Measurements from ENCODE around the gene ETNPPL.

ETNPPL gene

DNA sequence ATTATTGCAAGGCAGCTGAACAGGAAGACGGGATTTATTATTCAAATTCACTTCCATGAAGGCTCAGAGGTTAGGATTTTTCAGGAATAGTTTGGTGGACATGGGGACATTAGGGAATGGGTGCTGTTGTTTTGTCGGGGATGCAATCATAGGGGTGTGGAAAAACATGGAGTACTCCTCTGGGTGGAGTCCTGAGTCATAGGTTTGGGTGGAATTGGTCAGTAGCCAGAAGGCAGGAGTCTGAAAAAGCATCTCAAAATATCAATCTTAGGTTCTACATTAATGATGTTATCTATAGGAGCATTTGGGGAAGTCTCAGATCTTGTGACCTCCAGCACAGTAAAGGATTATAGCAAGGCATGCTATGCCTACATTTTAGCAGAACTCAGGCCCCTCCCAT lies 14.5 kb upstream of the ETNPPL start:
- TF ChIP-seq, protein P1, sequence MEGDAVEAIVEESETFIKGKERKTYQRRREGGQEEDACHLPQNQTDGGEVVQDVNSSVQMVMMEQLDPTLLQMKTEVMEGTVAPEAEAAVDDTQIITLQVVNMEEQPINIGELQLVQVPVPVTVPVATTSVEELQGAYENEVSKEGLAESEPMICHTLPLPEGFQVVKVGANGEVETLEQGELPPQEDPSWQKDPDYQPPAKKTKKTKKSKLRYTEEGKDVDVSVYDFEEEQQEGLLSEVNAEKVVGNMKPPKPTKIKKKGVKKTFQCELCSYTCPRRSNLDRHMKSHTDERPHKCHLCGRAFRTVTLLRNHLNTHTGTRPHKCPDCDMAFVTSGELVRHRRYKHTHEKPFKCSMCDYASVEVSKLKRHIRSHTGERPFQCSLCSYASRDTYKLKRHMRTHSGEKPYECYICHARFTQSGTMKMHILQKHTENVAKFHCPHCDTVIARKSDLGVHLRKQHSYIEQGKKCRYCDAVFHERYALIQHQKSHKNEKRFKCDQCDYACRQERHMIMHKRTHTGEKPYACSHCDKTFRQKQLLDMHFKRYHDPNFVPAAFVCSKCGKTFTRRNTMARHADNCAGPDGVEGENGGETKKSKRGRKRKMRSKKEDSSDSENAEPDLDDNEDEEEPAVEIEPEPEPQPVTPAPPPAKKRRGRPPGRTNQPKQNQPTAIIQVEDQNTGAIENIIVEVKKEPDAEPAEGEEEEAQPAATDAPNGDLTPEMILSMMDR (IDR thresholded peaks at IDR 0.05) = no peak

DNA sequence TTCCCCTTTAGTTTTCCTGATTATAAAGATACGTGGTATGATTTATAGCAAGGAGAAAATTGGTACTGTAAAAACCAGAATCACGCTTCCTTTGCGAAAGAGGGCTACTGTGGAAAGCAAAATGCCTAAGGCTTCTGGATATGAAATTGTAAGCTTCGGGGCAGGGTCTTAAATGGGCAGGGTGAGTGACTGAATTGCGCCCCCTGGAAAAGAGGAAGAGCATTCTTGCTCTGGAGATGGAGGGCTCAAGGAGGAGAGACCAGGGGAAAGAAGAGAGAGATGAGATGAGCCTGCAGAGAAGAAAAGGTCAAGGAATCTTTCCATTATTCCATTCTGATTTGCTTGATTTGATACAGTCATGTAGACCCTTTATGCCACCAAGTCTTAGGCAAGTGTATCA lies 13.1 kb upstream of the ETNPPL start:
- TF ChIP-seq, protein P1 (IDR thresholded peaks at IDR 0.05) = no peak

DNA sequence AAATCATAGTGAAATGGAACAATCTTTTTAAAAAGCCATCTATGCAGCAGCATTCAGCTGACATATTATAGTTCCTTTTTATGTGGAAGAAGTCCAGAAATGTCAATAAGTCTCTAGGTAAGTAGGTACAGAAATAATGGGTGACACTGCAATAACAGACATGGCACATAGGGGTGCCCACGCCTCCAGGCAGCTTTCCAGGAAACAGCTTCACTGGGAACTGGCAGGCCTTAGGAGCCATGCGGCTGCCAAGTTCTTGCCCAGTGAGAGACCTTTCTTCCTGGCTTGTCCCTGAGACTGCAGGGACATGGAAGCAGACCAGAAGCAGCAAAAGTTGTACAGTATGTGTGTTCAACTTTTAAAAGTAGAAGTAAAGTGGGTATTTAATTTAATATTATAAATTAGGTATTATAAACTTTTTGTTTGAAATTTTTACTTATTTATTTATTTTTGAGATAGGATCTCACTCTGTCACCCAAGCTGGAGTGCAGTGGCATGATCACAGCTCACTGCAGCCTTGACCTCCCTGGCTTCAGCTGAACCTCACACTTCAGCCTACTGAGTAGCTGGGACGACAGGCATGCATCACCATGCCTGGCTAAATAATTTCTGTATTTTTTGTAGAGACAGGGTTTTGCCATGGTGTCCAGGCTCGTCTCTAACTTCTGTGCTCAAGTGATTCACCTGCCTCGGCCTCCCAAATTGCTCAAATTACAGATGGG lies 12.1 kb upstream of the ETNPPL start:
- TF ChIP-seq, protein P1 (IDR thresholded peaks at IDR 0.05) = peak; percentile 24; the same call in 1 of the 2 replicates

DNA sequence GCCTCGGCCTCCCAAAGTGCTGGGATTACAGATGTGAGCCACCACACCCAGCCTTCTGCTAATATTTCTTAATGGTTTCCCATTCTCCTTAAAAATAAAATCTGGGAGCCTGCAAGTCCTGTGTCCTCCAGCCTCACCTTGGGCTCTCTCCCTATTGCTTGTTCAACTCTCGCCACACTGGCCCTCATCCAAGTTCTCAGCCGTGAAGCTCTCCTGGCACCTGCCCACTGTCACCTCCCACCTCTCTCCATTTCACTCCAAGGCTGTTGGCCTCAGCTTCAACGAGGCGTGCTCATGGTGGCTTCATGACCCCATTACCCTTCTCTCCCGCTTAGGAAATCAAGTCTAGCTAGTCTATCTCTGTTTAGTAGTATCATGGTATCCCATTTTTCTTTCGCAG lies 9.5 kb upstream of the ETNPPL start:
- TF ChIP-seq, protein P1 (IDR thresholded peaks at IDR 0.05) = no peak

DNA sequence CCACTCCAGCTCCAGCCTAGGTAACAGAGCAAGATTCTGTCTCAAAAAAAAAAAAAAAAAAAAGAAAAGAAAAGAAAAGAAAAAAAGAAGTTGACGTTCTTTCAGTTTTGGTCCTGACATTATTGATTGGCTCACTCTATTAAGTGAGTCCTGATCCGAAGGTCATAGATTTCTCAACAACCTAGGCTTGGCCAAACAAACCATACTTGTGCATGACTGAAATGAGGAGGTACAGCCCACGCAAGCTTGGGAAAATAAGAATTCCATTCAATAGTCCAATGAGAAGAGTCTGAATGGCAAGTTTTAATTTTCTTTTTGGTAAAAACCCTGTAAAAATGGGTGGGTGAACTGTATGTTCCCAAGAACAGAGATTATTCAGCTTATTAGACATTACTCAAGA lies 3.2 kb upstream of the ETNPPL start:
- TF ChIP-seq, protein P1 (IDR thresholded peaks at IDR 0.05) = no peak

DNA sequence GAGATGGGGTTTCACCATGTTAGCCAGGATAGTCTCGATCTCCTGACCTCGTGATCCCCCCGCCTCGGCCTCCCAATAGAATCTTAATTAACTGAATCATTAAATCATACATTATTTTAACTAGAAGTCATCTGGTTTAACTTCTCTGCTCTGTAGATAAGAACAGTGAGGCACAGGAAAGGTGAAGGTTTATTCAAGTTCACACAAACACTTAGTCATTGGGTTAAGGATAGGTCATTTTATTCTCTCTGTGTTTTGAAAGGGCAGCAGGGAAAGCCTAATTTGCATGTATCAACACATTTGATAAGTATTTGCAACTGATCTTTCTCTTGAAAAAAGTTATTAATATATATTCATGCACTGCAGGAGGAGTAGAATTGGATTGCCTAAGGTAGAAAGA lies 1.1 kb upstream of the ETNPPL start:
- TF ChIP-seq, protein P1 (IDR thresholded peaks at IDR 0.05) = no peak

DNA sequence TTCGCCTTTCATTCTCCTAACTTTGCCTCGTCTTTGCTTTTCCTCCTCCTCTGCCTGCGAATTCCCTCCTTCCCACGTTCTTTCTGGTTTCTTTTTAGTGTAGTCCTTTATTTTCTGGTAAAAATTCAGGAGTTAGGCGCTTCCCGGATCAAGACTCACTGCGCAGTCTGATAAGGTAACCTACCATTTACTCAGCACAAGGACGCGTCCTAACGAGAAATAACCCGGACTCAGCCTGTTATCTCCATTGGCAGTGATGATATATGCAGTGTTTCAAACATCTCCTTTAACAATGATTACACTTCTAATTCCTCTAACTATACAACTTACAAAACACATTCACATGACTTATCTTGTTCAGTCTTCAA lies 357 bp upstream of the ETNPPL start:
- TF ChIP-seq, protein P1 (IDR thresholded peaks at IDR 0.05) = no peak

DNA sequence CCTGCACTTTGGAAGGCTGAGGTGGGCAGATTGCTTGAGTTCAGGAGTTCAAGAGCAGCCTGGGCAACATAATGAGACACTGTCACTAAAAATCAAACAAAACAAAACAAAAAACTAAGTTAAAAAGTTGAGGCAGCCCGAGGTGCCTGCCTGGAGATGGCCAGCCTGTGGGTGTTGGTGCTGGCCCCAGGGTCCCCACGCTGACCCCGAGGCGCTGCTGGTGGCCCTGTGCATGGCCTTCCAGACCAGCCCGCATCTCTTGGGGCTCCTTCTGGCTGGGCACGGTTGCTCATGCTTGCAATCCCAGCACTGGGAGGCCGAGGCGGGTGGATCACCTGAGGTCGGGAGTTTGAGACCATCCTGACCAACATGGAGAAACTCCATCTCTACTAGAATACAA lies 4.4 kb downstream of the ETNPPL start:
- TF ChIP-seq, protein P1 (IDR thresholded peaks at IDR 0.05) = no peak
